HepG2 (cell line): ENCODE measurements around the gene TSGA10IP. TPM values are rescaled to one million over a fixed set of nuclear protein-coding genes. Genes with fewer than 3 reads are reported as not detected.

Experiments used
- CCDC6 ChIP-seq: sonication (generic); formaldehyde crosslinking; IDR thresholded peaks from 2 replicates; pipeline ENCODE4 v1.8.1; 2022; ENCODE audit warnings: mild to moderate bottlenecking, missing genetic modification reagents, moderate library complexity
- CENPT ChIP-seq: sonication (generic); formaldehyde crosslinking; IDR thresholded peaks from 2 replicates; pipeline ENCODE4 v1.8.0; 2022; ENCODE audit warnings: low read depth, mild to moderate bottlenecking, moderate library complexity, missing genetic modification reagents
- FIP1L1 ChIP-seq: fragments of 200-400 bp; formaldehyde crosslinking; IDR thresholded peaks from 2 replicates; pipeline ENCODE4 v1.6.1; 2018; ENCODE audit warnings: low read depth, mild to moderate bottlenecking, low read length, moderate library complexity, borderline replicate concordance; ENCODE audit not compliant: insufficient read depth
- GTF3A ChIP-seq: sonication (generic); formaldehyde crosslinking; conservative IDR thresholded peaks from 2 replicates; pipeline ENCODE4 v1.4.0; 2020; ENCODE audit warnings: mild to moderate bottlenecking, missing genetic modification reagents
- HDAC6 ChIP-seq: fragments of 200-600 bp; sonication (generic); IDR thresholded peaks from 2 replicates; pipeline ENCODE4 v1.7.0; 2017; ENCODE audit warnings: mild to moderate bottlenecking, antibody characterized with exemption, low read length, low read depth
- HNRNPH1 ChIP-seq: fragments of 200-400 bp; formaldehyde crosslinking; optimal IDR thresholded peaks from 2 replicates; pipeline ENCODE3; 2017; ENCODE audit warnings: mild to moderate bottlenecking, low read depth, low read length
- HNRNPLL ChIP-seq: fragments of 200-400 bp; formaldehyde crosslinking; IDR thresholded peaks from 2 replicates; pipeline ENCODE4 v1.6.1; 2017; ENCODE audit warnings: mild to moderate bottlenecking, low read depth, low read length; ENCODE audit not compliant: poor library complexity, severe bottlenecking
- KLF16 ChIP-seq, 2 experiments: sonication (generic) in 1 of 2; formaldehyde crosslinking in 1 of 2; IDR thresholded peaks; 2 replicates each; pipeline versions ENCODE4 v1.6.1 to v1.8.0; 2016 to 2023; ENCODE audit warnings: missing genetic modification reagents in 2 of 2, missing compliant biosample characterization in 1 of 2
- MIER2 ChIP-seq: IDR thresholded peaks from 2 replicates; pipeline ENCODE4 v1.6.1; 2016; ENCODE audit warnings: missing biosample characterization, missing genetic modification reagents
- MXI1 ChIP-seq: IDR thresholded peaks from 3 replicates; pipeline ENCODE4 v1.6.1; 2012; ENCODE audit warnings: low read depth, low read length, inconsistent platforms, borderline replicate concordance
- PHF8 ChIP-seq: sonication (generic); formaldehyde crosslinking; IDR thresholded peaks from 2 replicates; pipeline ENCODE4 v1.5.0; 2020; ENCODE audit warnings: missing genetic modification reagents
- PRMT3 ChIP-seq: sonication (generic); formaldehyde crosslinking; IDR thresholded peaks from 2 replicates; pipeline ENCODE4 v1.8.1; 2022; ENCODE audit warnings: low read depth, mild to moderate bottlenecking, moderate library complexity, missing genetic modification reagents, borderline replicate concordance
- REL ChIP-seq: sonication (generic); formaldehyde crosslinking; conservative IDR thresholded peaks from 2 replicates; pipeline ENCODE4 v1.8.0; 2022; ENCODE audit warnings: mild to moderate bottlenecking, missing genetic modification reagents, moderate library complexity
- SALL1 ChIP-seq: sonication (generic); formaldehyde crosslinking; IDR thresholded peaks from 2 replicates; pipeline ENCODE4 v1.8.0; 2022; ENCODE audit warnings: mild to moderate bottlenecking, missing genetic modification reagents
- SP140L ChIP-seq: sonication (generic); formaldehyde crosslinking; IDR thresholded peaks from 2 replicates; pipeline ENCODE4 v1.4.0; 2020; ENCODE audit warnings: missing genetic modification reagents, borderline replicate concordance
- SSRP1 ChIP-seq: IDR thresholded peaks from 2 replicates; pipeline ENCODE4 v1.6.1; 2016; ENCODE audit warnings: control low read depth
- ZBTB14 ChIP-seq: sonication (generic); formaldehyde crosslinking; IDR thresholded peaks from 2 replicates; pipeline ENCODE4 v1.4.0; 2020; ENCODE audit warnings: missing genetic modification reagents
- ZFP82 ChIP-seq: sonication (generic); formaldehyde crosslinking; IDR thresholded peaks from 2 replicates; pipeline ENCODE4 v1.5.1; 2020; ENCODE audit warnings: mild to moderate bottlenecking, missing genetic modification reagents, borderline replicate concordance
- ZNF225 ChIP-seq: sonication (generic); formaldehyde crosslinking; IDR thresholded peaks from 2 replicates; pipeline ENCODE4 v1.4.0; 2020; ENCODE audit warnings: mild to moderate bottlenecking, missing genetic modification reagents
- ZNF282 ChIP-seq: fragments of 450-650 bp; IDR thresholded peaks from 2 replicates; pipeline ENCODE4 v1.6.1; 2018; ENCODE audit not compliant: partially characterized antibody
- ZNF652 ChIP-seq: IDR thresholded peaks from 2 replicates; pipeline ENCODE4 v1.6.1; 2016; ENCODE audit warnings: low read depth, borderline replicate concordance
- ZNF713 ChIP-seq: sonication (generic); formaldehyde crosslinking; IDR thresholded peaks from 2 replicates; pipeline ENCODE4 v1.4.0; 2020; ENCODE audit warnings: mild to moderate bottlenecking, missing genetic modification reagents
- polyA plus RNA-seq, 8 experiments: library from polyadenylated mRNA; depleted of rRNA in 3 of 8; stranded (reverse) in 7 of 8; unstranded in 1 of 8; fragments of >200 nt; fragmentation: Illumina TruSeq in 4 of 8; extraction: Trizol in 4 of 8; gene quantifications; 2 replicates each; pipeline versions ENCODE4 v1.2.1 to v1.2.3, GENCODE V29; 2011 to 2016; ENCODE audit warnings: low read depth in 4 of 8, missing spikeins in 1 of 8, mixed read lengths in 1 of 8; ENCODE audit not compliant: insufficient read depth in 1 of 8
- total RNA-seq, 5 experiments: library from RNA; depleted of rRNA; stranded (reverse); fragments of >200 nt; fragmentation: Illumina TruSeq; extraction: Trizol; gene quantifications; 2 replicates each; pipeline ENCODE4 v1.2.3, GENCODE V29; 2016; ENCODE audit warnings: low read depth in 1 of 5
- TF ChIP-seq, protein P1 (sequence below): sonication (generic); formaldehyde crosslinking; IDR thresholded peaks from 2 replicates; pipeline ENCODE4 v1.5.0; 2020; ENCODE audit warnings: missing genetic modification reagents
- TF ChIP-seq, protein P2 (sequence below): sonication (generic); formaldehyde crosslinking; conservative IDR thresholded peaks from 2 replicates; pipeline ENCODE4 v1.4.0; 2020; ENCODE audit warnings: missing genetic modification reagents
- TF ChIP-seq, protein P3 (sequence below): sonication (generic); formaldehyde crosslinking; conservative IDR thresholded peaks from 2 replicates; pipeline ENCODE4 v1.5.0; 2020; ENCODE audit warnings: missing genetic modification reagents

Gene TSGA10IP
- total and polyA plus RNA-seq, 2 of the 13 experiments (the other 11 are each of a cell fraction or from before 2014, with no cell fraction given), result not detected

DNA sequence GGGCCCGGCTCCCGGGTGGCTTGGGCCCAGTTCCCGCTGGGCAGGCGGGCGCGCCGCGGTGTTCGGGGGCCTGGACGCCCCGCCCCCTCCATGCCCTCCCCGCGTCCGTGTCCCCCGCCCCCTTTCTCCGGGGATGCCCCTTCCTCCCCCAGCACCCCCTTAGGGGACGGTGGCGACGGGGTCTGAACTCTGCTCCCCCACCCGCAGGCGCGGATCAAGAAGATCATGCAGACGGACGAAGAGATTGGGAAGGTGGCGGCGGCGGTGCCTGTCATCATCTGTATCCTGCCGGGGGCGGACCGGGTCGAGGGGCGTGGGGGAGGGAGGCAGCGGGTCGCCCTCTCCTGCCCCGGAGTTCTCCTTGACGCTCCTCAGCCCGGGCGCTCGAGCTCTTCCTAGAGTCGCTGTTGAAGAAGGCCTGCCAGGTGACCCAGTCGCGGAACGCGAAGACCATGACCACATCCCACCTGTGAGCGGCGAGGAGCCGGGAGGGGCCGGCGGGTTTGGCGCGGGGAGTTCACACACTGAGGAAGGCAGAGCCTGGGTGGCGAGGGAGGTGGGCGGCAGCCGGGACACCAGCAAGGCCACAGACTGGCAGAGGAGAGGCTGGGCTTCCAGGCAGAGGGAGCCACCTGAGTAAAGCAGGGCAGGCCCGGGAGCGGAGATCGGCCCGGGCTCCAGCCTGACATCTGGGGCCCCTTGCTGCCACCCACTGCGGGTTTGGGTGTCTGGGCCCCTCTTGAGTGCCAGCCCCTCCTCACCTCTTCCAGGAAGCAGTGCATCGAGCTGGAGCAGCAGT is 25.5 kb upstream of the TSGA10IP start (continued):
- TF ChIP-seq, protein P1, sequence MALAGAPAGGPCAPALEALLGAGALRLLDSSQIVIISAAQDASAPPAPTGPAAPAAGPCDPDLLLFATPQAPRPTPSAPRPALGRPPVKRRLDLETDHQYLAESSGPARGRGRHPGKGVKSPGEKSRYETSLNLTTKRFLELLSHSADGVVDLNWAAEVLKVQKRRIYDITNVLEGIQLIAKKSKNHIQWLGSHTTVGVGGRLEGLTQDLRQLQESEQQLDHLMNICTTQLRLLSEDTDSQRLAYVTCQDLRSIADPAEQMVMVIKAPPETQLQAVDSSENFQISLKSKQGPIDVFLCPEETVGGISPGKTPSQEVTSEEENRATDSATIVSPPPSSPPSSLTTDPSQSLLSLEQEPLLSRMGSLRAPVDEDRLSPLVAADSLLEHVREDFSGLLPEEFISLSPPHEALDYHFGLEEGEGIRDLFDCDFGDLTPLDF, result no peak
- TF ChIP-seq REL (no peak), HDAC6 (no peak), PHF8 (CRISPR knock-in tag) (0 out of 2 replicates have a peak, but pooled peaks have one; percentile 13), GTF3A (CRISPR knock-in tag) (no peak), HNRNPH1 (no peak), SALL1 (CRISPR knock-in tag) (no peak), MIER2 (CRISPR knock-in tag) (no peak), MXI1 (no peak; the same call in 2 of the 3 replicates), PRMT3 (CRISPR knock-in tag) (no peak), FIP1L1 (no peak), CCDC6 (CRISPR knock-in tag) (no peak), ZNF225 (CRISPR knock-in tag) (no peak), SSRP1 (CRISPR knock-in tag) (no peak), KLF16 (CRISPR knock-in tag; IDR thresholded peaks at IDR 0.05) (no peak), ZNF282 (no peak), SP140L (CRISPR knock-in tag) (no peak), CENPT (CRISPR knock-in tag) (no peak), ZNF713 (CRISPR knock-in tag) (no peak), HNRNPLL (no peak), ZNF652 (CRISPR knock-in tag) (no peak), ZFP82 (no peak), ZBTB14 (CRISPR knock-in tag) (no peak)
- TF ChIP-seq, protein P2, sequence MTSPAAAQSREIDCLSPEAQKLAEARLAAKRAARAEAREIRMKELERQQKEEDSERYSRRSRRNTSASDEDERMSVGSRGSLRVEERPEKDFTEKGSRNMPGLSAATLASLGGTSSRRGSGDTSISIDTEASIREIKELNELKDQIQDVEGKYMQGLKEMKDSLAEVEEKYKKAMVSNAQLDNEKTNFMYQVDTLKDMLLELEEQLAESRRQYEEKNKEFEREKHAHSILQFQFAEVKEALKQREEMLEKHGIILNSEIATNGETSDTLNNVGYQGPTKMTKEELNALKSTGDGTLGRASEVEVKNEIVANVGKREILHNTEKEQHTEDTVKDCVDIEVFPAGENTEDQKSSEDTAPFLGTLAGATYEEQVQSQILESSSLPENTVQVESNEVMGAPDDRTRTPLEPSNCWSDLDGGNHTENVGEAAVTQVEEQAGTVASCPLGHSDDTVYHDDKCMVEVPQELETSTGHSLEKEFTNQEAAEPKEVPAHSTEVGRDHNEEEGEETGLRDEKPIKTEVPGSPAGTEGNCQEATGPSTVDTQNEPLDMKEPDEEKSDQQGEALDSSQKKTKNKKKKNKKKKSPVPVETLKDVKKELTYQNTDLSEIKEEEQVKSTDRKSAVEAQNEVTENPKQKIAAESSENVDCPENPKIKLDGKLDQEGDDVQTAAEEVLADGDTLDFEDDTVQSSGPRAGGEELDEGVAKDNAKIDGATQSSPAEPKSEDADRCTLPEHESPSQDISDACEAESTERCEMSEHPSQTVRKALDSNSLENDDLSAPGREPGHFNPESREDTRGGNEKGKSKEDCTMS (CRISPR knock-in tag), result no peak
- TF ChIP-seq, protein P3, sequence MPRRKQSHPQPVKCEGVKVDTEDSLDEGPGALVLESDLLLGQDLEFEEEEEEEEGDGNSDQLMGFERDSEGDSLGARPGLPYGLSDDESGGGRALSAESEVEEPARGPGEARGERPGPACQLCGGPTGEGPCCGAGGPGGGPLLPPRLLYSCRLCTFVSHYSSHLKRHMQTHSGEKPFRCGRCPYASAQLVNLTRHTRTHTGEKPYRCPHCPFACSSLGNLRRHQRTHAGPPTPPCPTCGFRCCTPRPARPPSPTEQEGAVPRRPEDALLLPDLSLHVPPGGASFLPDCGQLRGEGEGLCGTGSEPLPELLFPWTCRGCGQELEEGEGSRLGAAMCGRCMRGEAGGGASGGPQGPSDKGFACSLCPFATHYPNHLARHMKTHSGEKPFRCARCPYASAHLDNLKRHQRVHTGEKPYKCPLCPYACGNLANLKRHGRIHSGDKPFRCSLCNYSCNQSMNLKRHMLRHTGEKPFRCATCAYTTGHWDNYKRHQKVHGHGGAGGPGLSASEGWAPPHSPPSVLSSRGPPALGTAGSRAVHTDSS, result no peak
